Stimulated activated CD8-positive, alpha-beta memory T cell treated with anti-CD3 and anti-CD28 coated beads, Interleukin-7, amount 100 ng/mL, for 1 hour (primary cell): Measurements from ENCODE around the gene FAM3A.
"Not testable (repeated sequence)": the region's sequence is repeated elsewhere in the genome, so short reads cannot be mapped to it uniquely, and the experiment has no call there.

Source experiments
- DNase-seq, 2 donors: peaks; one replicate each; pipeline ENCODE4 v3.0.0-alpha.2; 2020; ENCODE audit warnings: low read depth in 2 of 2

Gene FAM3A

GRCh38 chrX:154515966-154516655 lies at the start of gene FAM3A:
FAM3A (minus strand) TSS chrX:154516232; CDS start chrX:154515772, 460 bp downstream.
- DNase-seq = peak; percentile 77 to 82

GRCh38 chrX:154562295-154562694 lies 46.3 kb upstream of the FAM3A start:
- not testable (repeated sequence) for DNase-seq

GRCh38 chrX:154560326-154560725 lies 44.3 kb upstream of the FAM3A start:
- not testable (repeated sequence) for DNase-seq

GRCh38 chrX:154558896-154559295 lies 42.9 kb upstream of the FAM3A start:
- not testable (repeated sequence) for DNase-seq

GRCh38 chrX:154558060-154558690 lies 42.1 kb upstream of the FAM3A start:
- not testable (repeated sequence) for DNase-seq

- not testable (repeated sequence) for DNase-seq
Measured at GRCh38 chrX:154552112-154552806, 36.2 kb upstream of the FAM3A start.

GRCh38 chrX:154549766-154550165 lies 33.7 kb upstream of the FAM3A start:
- no peak for DNase-seq

- DNase-seq = no peak
Measured at GRCh38 chrX:154548028-154548316, 31.9 kb upstream of the FAM3A start.

- peak; percentile 71 to 72 for DNase-seq
Measured at GRCh38 chrX:154547245-154548027, 31.4 kb upstream of the FAM3A start, which contains the start of gene IKBKG. IKBKG (plus strand) TSS chrX:154547620; CDS start chrX:154552003, 4,383 bp downstream.

GRCh38 chrX:154546354-154547244 lies 30.6 kb upstream of the FAM3A start, which contains the start of gene G6PD:
G6PD (minus strand) TSS chrX:154546846; CDS start chrX:154546155, 691 bp downstream.
- DNase-seq = peak; percentile 59 to 66

- no peak for DNase-seq
Measured at GRCh38 chrX:154545673-154546274, 29.7 kb upstream of the FAM3A start.

GRCh38 chrX:154542723-154543424 lies 26.8 kb upstream of the FAM3A start:
- DNase-seq = no peak

- DNase-seq = no peak
Measured at GRCh38 chrX:154541896-154542722, 26.1 kb upstream of the FAM3A start.

- no peak for DNase-seq
Measured at GRCh38 chrX:154541589-154541895, 25.5 kb upstream of the FAM3A start.

- DNase-seq = no peak
Measured at GRCh38 chrX:154540897-154541535, 25.0 kb upstream of the FAM3A start.

GRCh38 chrX:154540365-154540764 lies 24.3 kb upstream of the FAM3A start:
- not testable (repeated sequence) for DNase-seq

GRCh38 chrX:154539077-154539476 lies 23.0 kb upstream of the FAM3A start:
- DNase-seq = no peak

- no peak for DNase-seq
Measured at GRCh38 chrX:154535892-154536291, 19.9 kb upstream of the FAM3A start.
